HuH-7.5 (cell line): ENCODE measurements around the gene PRSS50.

Experiments
- DNase-seq: peaks from one replicate; pipeline ENCODE4 v3.0.0; 2011; ENCODE audit warnings: low spot score

The PRSS50 gene

GRCh38 chr3:46692566-46692990 lies 25.1 kb downstream of the PRSS50 start:
- peak; percentile 74 for DNase-seq

GRCh38 chr3:46690798-46691197 lies 26.9 kb downstream of the PRSS50 start:
- no peak for DNase-seq

DNA sequence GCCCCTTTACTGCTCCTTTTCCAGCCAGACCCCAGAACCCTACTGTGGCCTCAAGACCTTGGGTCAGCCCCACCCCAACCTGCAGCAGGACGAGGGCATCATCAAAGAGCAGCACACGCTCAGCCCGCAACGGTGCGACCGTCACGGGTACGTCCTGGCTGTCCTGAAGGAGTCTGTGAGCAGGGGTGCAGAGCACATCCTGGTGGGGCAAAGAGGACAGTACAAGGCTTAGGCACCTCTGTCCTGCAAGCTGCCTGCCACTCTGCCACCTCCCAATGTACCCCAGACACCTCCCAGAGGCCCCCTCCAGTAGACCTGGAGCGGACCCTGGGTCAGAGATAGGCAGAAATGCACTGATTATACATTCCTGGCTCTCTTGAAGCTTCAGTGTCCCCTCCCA lies 32.2 kb downstream of the PRSS50 start:
- no peak for DNase-seq

DNA sequence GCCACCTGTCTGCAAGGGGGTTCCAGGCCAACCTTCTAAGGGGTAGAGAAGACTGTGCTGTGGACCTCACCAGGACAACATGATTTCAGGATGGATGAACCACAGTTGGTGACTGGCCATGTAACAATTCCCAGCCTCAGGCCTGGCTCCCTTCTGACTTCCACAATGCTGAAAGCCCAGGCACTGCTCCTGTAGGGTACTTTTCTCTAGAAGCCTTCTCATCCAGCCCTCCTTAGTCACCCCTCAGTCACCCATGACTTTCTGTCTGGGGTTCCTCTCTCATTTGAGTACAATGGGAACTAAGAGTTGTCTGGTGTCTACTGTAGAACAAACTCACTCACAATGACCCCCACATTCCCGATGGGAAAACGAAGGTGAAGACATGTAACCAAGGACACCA lies 32.8 kb downstream of the PRSS50 start:
- no peak for DNase-seq

GRCh38 chr3:46682974-46683373 lies 34.7 kb downstream of the PRSS50 start:
- no peak for DNase-seq

DNA sequence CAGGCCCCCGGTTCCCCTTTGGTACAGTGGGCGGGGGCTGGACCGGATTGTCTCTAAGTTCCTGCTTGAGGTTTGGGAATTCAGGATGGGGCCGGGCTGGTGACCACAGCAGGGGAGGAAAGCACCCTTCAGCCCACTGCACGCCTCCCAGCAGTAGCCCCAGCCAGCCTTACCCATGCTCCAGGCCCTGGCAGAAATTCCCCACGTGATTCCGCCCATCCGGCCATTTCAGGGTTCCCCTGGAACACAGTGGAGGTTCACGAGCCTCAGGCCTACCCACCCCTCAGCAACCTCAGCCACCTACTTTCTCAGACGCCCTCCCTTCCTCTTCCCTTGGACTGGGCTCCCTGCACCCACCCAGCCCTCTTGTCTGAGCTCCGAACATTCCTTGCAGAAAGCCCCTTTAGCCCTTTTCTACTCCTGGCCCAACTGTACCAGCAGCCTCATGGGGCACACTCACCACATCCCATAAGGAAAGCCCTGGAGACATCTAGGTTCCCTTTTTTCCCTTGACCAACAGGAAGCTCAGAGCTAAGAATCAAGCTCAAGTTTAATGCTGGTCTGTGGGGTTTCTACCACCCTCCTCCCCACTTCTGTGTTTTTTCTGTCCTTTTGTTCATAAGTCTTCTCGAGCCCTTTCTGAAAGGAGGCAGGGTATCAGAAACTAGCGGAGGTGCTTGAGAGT lies 35.7 kb downstream of the PRSS50 start:
- no peak for DNase-seq

- no peak for DNase-seq
These were observed 36.3 kb downstream of the PRSS50 start for GRCh38 chr3:46681387-46681786.

DNA sequence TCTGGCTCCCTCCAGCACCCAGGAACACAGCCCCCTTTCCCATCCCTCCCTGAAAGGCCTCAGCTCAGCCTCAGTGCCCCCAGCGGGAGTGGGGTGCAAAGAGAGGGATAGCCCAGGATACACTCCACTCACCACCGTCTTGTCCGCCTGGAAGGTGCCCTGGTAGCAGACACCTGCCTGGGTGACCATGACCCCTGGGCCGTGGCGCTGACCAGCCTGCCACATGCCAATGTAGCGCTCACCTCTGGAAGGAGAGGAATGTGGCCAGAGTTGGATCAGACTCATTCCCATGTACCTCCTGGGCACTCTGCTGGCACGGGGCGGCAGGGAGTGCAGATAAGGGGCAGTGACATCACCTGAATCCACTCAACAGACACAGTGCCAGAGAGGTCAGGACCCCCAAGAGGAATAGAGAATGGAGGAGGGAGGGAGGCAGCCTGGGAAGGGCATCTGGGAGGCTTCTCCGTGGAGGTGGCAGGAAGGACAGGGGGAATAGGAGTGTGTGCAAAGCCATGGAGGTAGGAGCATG lies 37.3 kb downstream of the PRSS50 start:
- DNase-seq, result no peak

- DNase-seq, result no peak
These were observed 38.0 kb downstream of the PRSS50 start for GRCh38 chr3:46679681-46680080.

DNA sequence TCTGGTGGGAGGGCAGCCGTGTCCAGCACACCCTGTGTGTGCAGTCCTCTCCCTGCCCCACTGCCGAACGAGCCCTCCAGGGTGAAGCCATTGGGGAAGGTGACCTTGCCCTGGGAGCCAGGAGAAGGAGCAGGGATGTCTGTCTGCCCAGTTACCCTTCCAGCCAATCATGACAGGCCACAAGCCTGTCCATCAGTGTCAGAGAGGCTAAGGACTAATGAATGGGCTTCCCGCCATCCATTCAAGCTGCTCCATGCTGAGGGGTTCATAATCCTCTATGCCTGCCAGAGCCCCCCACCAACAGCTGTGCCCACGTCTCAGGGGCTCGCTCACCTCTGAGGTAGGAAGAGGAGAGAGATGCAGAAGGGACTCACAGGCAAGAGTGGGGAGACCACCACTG lies 39.4 kb downstream of the PRSS50 start:
- no peak for DNase-seq

GRCh38 chr3:46677411-46677726 lies 40.3 kb downstream of the PRSS50 start:
- DNase-seq, result no peak

DNA sequence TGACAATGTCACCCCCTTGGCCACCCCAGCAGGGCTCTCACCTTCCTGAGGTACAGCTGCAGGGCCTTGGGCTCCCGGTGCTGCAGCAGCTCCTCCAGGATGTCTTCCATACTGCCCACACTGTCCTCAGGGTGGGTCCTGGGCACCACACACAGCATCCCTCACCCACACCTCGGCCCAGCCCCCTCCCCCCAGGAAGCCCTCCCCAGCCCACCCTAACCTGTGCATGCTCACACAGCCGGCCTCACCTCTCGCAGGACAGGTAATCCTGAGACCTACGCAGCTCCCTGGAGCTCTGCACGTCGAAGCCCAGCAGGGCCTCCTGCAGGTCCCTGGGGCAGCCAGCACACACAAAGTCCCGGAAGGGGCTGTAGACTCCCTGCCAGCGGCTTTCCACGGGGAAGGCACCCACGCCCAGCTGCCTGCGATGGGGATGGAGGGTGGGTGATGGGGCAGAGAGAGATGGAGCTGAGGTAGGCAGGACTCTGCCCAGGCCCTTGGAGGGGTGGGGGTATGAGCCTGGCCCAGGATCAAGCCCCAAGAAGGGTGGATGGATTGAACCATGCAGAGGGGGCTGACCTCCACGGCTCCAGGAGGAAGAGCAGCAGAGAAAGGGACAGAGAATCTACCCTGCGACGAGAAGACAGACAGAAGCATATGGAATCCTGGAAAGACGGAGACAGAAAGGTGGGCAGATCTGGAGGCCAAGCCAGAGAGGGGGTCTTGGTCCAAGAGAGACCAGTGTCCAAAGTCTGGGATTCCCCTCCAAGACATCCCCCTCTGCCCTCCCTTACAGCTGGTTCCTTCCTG lies 40.9 kb downstream of the PRSS50 start:
- no peak for DNase-seq

- no peak for DNase-seq
These were observed 41.7 kb downstream of the PRSS50 start for GRCh38 chr3:46675843-46676567.

GRCh38 chr3:46675426-46675825 lies 42.2 kb downstream of the PRSS50 start:
- DNase-seq, result no peak

- DNase-seq, result peak; percentile 61
These were observed 43.4 kb downstream of the PRSS50 start for GRCh38 chr3:46674031-46674845.

- peak; percentile 15 for DNase-seq
These were observed 44.3 kb downstream of the PRSS50 start for GRCh38 chr3:46673151-46674030.

GRCh38 chr3:46672349-46672695 lies 45.3 kb downstream of the PRSS50 start:
- DNase-seq, result no peak

GRCh38 chr3:46671541-46672348 lies 45.9 kb downstream of the PRSS50 start:
- peak; percentile 3 for DNase-seq

DNA sequence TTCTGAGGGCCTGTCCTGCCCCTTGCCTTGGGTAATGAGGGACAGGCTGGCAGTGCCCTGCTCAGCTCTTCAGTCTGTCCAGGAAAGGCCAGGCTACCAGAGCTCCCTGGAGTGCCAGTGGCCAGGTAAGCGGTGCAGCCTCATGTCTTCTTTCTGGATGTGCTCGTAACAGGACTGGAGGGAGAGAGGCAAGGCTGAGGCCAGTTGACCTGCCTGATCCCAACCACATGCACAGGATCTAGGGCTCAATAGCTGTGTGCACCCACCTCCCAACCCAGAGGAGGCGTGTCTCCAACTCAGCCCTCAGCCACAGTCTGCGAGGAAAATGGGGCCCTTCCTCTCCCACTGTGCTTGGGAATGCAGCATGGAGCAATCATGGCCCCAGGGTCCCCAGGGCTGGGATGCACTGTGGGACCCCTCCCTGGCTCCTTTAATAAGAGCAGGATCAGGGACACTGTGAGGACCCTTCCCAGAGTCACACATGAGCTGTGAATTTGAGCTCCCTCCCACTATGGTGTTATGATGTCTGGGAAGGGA lies 46.7 kb downstream of the PRSS50 start:
- peak; percentile 9 for DNase-seq
